Pulmonary artery endothelial cell (primary cell): Measurements from ENCODE around the gene FLNB. TPM values are rescaled to one million over a fixed set of nuclear protein-coding genes. Genes with fewer than 3 reads are reported as not detected.
A peak's percentile ranks its signal among the peaks of the same experiment; 100 is the strongest.

Experiments
- DNase-seq: peaks from one replicate; pipeline ENCODE4 v3.0.0-alpha.2; 2011; ENCODE audit warnings: low read depth, low spot score
- total RNA-seq: library from RNA; depleted of rRNA; stranded (reverse); fragments of >200 nt; gene quantifications from 2 replicates; pipeline ENCODE4 v1.2.3, GENCODE V29; 2014

FLNB gene
- 835 and 1,024 TPM in 2 replicates for total RNA-seq

- no peak for DNase-seq
Observed at GRCh38 chr3:58008141-58009025, at the start of gene FLNB. TSS of gene FLNB (plus strand) at chr3:58008422. CDS start at chr3:58008565, 143 bp downstream.

GRCh38 chr3:57958642-57959422, 49.4 kb upstream of the FLNB start:
- DNase-seq, result no peak

DNA sequence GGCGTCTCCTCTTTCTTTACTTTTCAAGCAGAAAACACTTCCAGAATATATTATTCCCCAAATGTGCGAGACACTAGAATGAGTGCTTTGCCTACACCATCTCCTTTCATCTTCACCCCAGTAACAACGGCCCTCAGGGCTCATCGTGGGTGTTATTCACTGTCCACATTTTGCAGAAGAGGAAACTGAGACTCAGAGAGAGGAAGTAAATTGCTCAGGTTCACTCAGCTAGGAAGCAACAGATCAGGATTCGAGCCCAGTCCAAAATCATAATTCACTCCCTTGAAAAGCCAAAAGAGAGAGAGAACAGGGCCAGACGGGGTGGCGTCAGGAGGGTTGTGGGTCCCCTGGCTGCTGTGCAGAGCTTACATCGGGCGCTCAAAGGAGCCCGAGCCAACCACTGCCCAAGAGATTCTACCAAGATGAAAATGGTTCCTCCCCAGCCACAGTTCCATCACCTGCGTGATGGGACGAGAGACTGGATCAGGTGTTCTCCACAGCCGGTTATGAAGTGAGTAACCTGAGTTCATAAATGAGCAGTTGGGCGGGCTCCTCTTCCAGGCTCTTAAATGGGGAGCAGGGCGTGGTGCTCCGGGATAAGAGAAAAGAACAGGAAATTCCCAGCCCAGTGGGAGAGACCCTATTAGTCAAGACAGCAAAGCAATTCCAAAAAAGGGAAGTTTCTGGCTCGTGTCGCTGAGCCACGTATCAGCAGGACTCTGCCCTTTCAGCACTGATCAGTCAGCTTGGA, 48.6 kb upstream of the FLNB start:
- DNase-seq, result no peak

GRCh38 chr3:57960174-57960505, 48.1 kb upstream of the FLNB start:
- no peak for DNase-seq

GRCh38 chr3:57961177-57961827, 46.9 kb upstream of the FLNB start:
- no peak for DNase-seq

DNA sequence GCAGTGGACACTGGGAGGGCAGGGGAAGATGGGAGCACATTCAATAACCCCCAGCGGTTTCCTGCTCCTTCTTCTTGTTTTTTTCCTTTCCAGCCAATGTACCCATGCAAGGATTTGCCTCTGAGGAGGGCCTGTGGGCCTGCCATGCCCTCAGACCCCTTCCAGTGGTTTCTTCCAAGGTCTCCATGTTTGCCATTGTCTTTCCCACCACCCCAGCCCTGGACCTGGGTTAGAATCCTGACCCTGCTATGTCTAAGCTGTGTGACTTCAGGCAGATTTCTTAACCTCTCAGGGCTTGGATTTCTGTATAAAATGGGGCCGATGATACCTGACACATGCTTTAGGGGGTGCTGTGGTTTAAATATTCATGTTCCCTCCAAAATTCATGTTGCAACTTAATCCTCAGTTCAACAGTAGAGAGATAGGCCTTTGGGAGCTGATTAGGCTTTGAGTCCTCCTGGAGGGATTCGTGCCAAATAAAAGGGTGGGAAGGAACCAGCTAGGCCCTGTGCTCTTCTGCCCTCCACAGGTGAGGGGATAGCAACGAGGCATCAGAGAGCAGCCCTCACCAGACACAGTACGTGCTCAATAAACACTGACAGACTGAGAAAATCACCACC, 46.3 kb upstream of the FLNB start:
- DNase-seq, result no peak

DNA sequence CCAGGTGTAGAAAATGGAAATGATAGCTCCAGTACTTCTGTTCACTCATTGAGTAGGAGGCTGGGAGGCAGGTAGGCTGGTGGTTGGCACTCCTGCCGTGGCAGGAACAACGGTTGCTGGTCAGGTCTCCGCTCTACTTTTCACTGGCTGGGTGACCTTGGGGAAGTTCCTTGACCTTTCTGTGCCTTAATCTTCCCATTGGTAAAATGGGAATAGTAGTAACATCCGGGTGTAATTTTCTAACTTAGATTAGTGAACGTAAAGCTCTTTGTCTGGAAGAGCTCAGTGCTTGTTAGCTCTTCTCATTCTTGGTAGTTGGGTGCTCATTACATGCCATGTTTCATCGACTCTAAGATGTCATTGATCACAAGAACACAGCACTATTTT, 45.8 kb upstream of the FLNB start:
- DNase-seq, result no peak

GRCh38 chr3:57963811-57964346, 44.3 kb upstream of the FLNB start:
- no peak for DNase-seq

DNA sequence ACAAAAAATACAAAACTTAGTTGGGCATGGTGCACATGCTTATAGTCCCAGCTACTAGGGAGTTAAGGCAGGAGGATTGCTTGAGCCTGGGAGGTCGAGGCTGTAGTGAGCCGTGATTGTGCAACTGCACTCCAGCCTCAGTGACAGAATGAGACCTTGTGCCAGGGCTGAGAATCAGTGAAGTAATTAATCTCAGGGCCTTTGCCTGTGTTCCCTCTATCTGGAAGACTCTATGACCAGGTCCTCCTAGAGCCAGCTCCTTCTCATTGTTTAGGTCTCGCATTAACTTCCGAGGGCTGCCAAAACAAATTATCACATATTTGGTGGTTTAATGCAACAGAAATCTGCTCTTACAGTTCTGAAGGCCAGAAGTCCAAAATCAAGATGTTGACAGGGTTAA, 41.4 kb upstream of the FLNB start:
- DNase-seq, result no peak

- no peak for DNase-seq
Observed at GRCh38 chr3:57967590-57967989, 40.6 kb upstream of the FLNB start.

GRCh38 chr3:57968501-57968900, 39.7 kb upstream of the FLNB start:
- no peak for DNase-seq

GRCh38 chr3:57971975-57972374, 36.2 kb upstream of the FLNB start:
- no peak for DNase-seq

DNA sequence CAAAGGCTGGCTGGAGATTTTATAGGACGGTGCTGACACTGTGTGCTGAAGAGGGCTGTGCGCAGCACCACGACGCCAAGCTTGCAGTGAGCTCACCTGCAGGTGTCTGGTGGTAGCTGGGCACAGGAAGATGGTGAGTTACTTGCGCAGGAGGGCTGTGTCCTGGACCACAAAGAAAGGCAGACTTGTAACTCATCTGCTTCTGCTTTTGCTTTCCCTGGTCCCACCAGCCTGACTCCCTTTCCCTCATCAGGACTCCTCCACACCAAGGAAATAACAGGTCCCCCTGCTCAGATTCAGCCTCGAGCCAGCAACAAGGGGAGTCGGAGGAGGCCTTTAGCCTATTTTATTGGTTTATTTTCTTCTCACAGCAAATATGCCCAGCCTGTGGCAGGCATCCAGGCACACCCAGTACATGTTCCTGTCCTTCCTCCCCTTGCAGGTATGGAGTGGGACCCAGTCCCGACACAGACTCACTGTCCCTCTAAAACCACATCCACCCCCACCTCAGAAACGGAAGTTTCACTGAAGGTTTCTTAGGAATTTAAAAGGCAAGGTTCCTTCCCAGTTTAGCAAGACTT, 35.6 kb upstream of the FLNB start:
- DNase-seq, result no peak

GRCh38 chr3:57973715-57974477, 34.3 kb upstream of the FLNB start:
- DNase-seq, result no peak

DNA sequence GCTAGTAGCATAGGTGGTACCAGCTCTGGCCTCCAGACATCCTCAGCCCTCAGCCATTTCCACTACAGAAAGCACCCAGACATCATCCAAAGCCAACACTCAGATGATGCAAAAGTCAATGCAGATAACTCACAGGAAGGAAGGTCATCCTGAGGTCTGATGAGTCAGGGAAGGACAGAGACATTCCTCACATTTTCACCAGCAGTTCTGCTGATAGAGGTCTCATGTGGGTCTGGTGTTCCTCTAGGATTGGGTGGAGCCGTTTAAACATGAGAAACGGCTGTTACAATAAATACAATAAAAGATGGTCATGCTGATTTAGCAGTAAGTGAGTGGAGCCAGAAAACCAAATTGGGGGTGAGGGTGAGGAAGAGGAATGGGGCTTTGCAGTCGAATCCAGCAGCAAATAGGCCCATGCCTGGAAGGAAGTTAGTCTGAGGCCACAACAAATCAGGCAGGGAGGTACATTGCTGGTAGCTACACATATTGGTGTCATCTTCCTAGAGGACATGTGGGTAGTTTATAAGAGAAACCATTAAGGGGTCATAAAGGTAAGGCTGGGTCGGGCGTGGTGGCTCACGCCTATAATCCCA, 33.3 kb upstream of the FLNB start:
- peak; percentile 83 for DNase-seq

DNA sequence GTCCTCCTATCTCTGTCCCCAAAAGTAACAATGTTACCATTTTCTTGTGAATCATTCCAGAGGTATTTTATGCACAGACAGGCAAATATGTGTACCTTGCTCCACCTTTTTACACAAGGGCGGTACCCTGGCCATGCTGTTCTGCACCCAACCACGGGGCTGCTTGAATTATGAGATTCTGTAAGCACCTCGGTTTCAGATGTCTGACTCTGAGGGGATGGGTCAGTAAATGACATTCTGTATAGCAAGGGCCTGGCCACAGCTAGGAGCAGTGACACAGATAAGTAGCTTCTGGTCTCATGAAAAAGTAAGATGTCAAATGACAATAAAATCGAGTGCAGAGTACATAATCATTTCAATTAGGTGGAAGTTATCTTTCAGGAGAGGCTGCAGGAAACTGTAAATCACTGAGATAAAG, 30.4 kb upstream of the FLNB start:
- DNase-seq, result no peak

- no peak for DNase-seq
Observed at GRCh38 chr3:57978316-57978715, 29.9 kb upstream of the FLNB start.

- DNase-seq, result no peak
Observed at GRCh38 chr3:57980416-57980815, 27.8 kb upstream of the FLNB start.

DNA sequence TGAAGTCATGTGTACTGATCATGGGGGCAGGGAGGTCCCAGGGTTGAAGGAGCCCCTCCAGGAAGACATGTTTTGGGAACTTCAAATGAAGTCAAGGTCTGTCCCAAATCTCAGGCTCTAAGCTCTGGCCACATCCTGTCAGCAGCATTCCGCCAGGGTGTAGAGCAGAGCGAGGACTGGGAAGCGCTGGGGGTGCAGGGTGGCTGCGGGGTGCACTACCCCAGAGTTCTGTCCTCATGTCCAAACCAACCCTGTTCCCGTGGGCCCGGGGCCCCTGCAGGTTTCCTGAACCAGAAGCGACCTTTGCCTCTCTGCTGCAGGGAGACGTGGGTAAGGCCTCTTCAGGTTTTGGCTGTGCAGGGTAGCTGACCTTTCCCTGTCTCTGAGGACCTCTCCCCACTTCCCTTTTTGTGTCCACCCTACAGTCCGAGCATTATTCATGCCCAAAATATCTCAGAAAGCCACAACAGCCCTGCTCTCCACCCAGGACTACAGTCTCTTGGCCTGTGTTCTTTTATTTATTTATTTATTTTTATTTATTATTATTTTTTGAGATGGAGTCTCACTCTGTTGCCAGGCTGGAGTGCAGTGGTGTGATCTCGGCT, 26.6 kb upstream of the FLNB start:
- DNase-seq, result no peak
